Ascending aorta (tissue), 2 donors: ENCODE data around the gene SRRD. TPM values are rescaled to one million over a fixed set of nuclear protein-coding genes. Genes with fewer than 3 reads are reported as not detected.
"Not testable (repeated sequence)": the region's sequence is repeated elsewhere in the genome, so short reads cannot be mapped to it uniquely, and the experiment has no call there.

ENCODE experiments used
- DNase-seq, 2 donors: peaks; one replicate each; pipeline ENCODE4 v3.0.0-alpha.2; 2019; ENCODE audit warnings: low spot score in 2 of 2
- H3K27ac ChIP-seq, 2 donors: fragments of 200-600 bp; sonication (generic); one replicate each; pipeline ENCODE4 v1.5.1; 2016 to 2017; ENCODE audit warnings: mild to moderate bottlenecking in 1 of 2
- H3K27me3 ChIP-seq: fragments of 200-600 bp; sonication (generic); one replicate; pipeline ENCODE4 v1.5.1; 2017
- H3K36me3 ChIP-seq, 2 donors: fragments of 200-600 bp; sonication (generic); one replicate each; pipeline ENCODE4 v1.5.1; 2016
- H3K4me1 ChIP-seq, 2 donors: fragments of 200-600 bp; sonication (generic); one replicate each; pipeline ENCODE4 v1.5.1; 2016 to 2017; ENCODE audit warnings: mild to moderate bottlenecking in 1 of 2
- H3K4me3 ChIP-seq, 2 donors: fragments of 200-600 bp; sonication (generic); one replicate each; pipeline ENCODE4 v1.5.1; 2016 to 2017; ENCODE audit warnings: mild to moderate bottlenecking in 1 of 2
- H3K9me3 ChIP-seq, 2 donors: fragments of 200-600 bp; sonication (generic); one replicate each; pipeline ENCODE4 v1.5.1; 2016
- intact Hi-C: fragments of 100-400 bp; cut with DNase I; formaldehyde crosslinking; loops from one replicate; pipeline ENCODE4 v1.15.1; 2023
- total RNA-seq: library from RNA; depleted of rRNA; stranded (reverse); fragments of >200 nt; gene quantifications from one replicate; pipeline ENCODE4 v1.1.0, GENCODE V29; 2016
- TF ChIP-seq, protein P1 (sequence below), 3 experiments: fragments of 200-600 bp in 2 of 3; fragments of 450-650 bp in 1 of 3; sonication (generic) in 2 of 3; IDR thresholded peaks; one replicate each; pipeline ENCODE4 v1.5.1; 2016 to 2019; ENCODE audit warnings: antibody characterized with exemption in 3 of 3, mild to moderate bottlenecking in 1 of 3, moderate library complexity in 1 of 3

Gene SRRD, protein sequence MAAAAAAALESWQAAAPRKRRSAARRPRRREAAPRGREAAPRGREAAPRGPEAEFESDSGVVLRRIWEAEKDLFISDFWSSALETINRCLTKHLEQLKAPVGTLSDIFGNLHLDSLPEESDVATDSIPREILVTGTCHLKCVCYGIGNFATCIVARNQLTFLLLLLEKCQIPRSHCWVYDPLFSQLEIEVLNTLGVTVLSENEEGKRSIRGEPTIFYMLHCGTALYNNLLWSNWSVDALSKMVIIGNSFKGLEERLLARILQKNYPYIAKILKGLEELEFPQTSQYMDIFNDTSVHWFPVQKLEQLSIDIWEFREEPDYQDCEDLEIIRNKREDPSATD
- total RNA-seq: 85.6 TPM

DNA sequence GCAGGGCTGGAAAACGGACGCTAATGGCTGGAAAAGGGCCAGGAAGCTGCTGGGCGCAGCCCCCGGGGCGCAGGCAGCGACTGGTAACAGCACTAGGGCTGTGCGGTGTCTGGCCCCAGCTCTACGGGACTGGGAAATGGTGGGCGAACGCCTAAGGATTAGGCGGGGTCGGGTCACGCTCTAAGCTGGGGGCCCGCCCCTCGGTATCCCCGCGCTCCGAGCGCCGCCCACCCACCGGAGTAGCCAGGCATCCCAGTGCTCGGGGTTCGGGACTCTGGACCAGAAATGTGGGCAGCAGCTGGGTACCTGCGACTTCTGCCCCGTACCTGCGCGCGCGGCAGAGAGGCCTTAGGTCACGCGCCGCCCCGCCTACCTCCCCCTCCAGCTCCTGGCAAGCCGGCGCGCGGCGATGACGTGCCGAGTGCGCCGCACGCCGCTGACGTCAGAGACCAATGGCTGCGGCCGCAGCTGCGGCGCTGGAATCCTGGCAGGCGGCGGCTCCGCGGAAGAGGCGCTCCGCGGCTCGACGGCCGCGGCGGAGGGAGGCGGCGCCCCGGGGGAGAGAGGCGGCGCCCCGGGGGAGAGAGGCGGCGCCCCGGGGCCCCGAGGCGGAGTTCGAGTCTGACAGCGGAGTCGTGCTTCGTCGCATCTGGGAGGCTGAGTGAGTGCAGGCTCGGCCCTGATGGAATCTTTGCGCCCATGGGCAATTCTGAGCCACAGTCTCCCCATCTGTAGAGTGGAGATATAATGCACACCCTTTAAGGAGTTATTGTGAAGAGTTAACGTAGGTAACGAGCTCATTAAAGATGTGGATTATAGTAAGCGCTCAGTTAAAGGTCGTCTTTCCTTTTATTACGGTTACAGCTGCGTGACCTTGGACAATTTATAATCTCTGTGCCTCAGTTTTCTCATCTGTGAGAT, at the start of gene SRRD, which contains the start of gene HPS4:
Gene SRRD (plus strand): TSS at position 439 of the 921 bp plus-strand sequence. CDS start 14 bp downstream, at position 453.
Gene HPS4 (minus strand): TSS at position 345 of the 921 bp plus-strand sequence. CDS start 2,021 bp downstream, outside the sequence.
- Histone ChIP-seq H3K4me3 (peak within 1 kb of the TSS; percentile 90 to 99), H3K36me3 (peaks cover 7 to 17% of the 10 kb centered on the region in 2 donors), H3K9me3 (no peaks in the 10 kb centered on the region), H3K27ac (peak within 1 kb of the TSS; percentile 95 to 96), H3K4me1 (peaks cover 6 to 16% of the 10 kb centered on the region in 2 donors), H3K27me3 (no peaks in the 10 kb centered on the region)
- TF ChIP-seq, protein P1, sequence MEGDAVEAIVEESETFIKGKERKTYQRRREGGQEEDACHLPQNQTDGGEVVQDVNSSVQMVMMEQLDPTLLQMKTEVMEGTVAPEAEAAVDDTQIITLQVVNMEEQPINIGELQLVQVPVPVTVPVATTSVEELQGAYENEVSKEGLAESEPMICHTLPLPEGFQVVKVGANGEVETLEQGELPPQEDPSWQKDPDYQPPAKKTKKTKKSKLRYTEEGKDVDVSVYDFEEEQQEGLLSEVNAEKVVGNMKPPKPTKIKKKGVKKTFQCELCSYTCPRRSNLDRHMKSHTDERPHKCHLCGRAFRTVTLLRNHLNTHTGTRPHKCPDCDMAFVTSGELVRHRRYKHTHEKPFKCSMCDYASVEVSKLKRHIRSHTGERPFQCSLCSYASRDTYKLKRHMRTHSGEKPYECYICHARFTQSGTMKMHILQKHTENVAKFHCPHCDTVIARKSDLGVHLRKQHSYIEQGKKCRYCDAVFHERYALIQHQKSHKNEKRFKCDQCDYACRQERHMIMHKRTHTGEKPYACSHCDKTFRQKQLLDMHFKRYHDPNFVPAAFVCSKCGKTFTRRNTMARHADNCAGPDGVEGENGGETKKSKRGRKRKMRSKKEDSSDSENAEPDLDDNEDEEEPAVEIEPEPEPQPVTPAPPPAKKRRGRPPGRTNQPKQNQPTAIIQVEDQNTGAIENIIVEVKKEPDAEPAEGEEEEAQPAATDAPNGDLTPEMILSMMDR (IDR thresholded peaks at IDR 0.05): no peak
- intact Hi-C loops: loop anchor here (1.0 kb wide), 2 partner anchors 29 to 107 kb away; partner anchors contain the start of genes TFIP11 and TPST2
- peak; percentile 45 to 94 for DNase-seq

DNA sequence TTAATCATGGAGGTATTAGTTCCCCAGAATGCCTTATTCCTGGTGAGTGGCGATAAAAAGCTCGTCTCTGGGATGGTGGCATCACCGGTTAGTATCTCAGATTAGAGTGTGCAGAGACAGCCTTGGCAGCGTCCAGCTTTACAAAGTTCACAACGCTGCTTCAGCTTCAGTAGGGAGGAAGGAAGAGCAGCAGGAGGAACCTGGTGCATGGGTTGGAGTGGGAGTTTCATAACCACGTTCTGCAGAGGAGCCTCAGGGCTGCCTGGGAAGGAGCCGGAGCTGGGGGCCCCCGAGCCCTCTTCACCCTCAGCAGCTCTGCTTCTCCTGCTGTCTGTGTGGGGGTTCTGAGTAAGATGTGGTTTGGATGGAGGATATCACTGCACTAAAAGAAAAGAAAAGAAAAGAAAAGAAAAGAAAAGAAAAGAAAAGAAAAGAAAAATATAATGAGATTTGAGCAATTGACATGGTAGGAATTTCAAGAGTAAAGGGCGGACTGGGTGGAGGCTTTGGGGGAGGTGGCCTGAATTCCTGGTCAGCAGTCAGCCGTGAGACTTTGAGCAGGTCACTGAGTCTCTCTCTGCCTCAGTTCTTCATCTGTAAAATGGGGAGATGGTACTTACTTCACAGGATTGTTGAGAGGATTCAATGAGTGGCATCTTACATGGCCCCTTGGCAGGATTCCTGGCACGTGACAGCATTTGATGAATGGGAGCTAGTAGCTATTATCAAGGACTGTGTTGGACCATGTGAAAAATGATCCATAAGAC, 48.2 kb upstream of the SRRD start:
- no peaks in the 10 kb centered on the region for H3K9me3 ChIP-seq
- H3K36me3 ChIP-seq: no peaks in the 10 kb centered on the region
- H3K4me1 ChIP-seq: no peaks in the 10 kb centered on the region
- H3K27ac ChIP-seq: no peak overlapping the region
- intact Hi-C loops: no loop called here
- DNase-seq: no peak
- H3K4me3 ChIP-seq: no peak overlapping the region
- TF ChIP-seq, protein P1 (IDR thresholded peaks at IDR 0.05): no peak
- H3K27me3 ChIP-seq: no peaks in the 10 kb centered on the region

DNA sequence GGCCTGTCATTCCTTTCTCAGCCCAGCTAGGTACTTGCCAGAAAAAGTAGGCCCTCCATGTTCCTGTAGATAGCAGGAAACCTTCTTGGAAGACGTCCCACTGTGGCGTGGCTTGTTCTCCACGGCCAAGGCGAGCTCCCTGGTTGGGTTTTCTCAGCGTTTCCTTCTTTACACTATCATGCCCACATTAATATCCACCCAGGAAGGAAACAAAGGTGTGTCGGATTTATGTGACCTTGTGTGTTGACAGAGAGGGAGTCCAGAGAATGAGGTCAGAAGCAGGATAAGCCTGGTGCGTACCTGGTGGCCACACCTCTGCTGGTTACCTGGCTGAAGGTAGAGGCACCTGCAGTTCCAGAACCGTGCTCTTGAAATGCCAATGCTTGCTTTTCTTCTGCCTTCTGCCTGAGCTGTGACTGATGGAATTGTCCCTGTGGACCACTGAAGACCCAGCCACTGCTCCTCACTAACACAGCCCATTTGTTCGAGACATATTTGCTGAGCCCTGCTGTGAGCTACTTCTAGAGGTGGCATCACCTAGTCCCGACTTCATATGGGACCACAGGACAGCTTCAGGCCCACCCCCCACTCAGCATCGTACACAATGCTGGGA, 46.7 kb upstream of the SRRD start:
- Histone ChIP-seq H3K4me3 (no peak overlapping the region), H3K4me1 (no peaks in the 10 kb centered on the region), H3K9me3 (no peaks in the 10 kb centered on the region), H3K36me3 (no peaks in the 10 kb centered on the region), H3K27ac (no peak overlapping the region), H3K27me3 (no peaks in the 10 kb centered on the region)
- intact Hi-C loops: no loop called here
- TF ChIP-seq, protein P1 (IDR thresholded peaks at IDR 0.05): no peak
- DNase-seq: no peak

DNA sequence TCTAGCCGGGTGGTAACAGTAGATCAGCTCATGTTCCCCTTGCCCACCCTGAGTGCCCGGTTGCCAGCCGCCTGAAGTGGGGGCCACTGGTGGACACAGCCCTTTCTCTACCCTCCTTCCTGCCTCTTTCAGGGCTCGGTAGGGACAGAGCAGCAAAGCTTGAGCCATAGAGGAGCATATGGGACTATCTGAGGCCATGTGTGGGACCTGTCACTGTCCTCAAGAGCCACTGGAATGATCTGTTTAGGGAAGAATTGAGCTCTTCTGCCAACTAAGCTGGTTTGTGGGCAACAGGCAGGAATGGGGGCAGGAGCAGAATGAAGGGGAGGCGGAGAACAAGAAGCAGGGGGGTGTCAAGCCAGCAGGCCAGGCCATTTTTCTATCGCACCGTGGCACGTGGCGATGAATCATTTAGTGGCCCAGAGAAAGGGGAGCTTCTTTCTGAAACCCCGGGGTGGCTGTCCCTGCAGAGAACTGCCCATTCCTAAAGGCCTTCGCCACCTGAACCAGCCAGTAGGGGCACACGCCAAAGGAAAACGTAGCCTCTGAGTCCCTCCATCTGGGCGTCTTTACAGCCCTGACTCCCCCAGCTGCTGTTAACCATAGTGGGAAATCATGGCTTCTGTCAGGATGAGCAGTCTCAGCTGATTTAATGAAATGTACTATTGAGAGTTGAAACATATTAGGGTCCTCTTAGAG, 45.8 kb upstream of the SRRD start:
- no peaks in the 10 kb centered on the region for H3K9me3 ChIP-seq
- intact Hi-C loops: no loop called here

DNA sequence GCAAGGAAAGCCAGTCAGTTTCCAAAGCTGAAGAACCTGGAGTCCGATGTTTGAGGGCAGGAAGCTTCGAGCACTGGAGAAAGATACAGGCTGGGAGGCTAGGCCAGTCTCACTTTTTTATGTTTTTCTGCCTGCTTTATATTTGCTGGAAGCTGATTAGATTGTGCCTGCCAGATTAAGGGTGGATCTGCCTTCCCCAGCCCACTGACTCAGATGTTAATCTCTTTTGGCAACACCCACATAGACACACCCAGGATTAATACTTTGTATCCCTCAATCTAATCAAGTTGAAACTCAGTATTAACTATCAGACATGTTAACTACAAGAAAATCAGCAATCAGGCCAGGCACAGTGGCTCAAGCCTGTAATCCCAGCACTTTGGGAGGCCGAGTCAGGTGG, 44.9 kb upstream of the SRRD start:
- H3K36me3 ChIP-seq, H3K27me3 ChIP-seq, H3K4me1 ChIP-seq, intact Hi-C loops, H3K4me3 ChIP-seq, H3K9me3 ChIP-seq, H3K27ac ChIP-seq, DNase-seq: not testable (repeated sequence)

More for the DNA sequence above, 45.8 kb upstream of the SRRD start:
- DNase-seq: no peak
- TF ChIP-seq, protein P1 (IDR thresholded peaks at IDR 0.05): no peak
- Histone ChIP-seq H3K4me3 (no peak overlapping the region), H3K27ac (no peak overlapping the region), H3K36me3 (no peaks in the 10 kb centered on the region), H3K4me1 (no peaks in the 10 kb centered on the region), H3K27me3 (no peaks in the 10 kb centered on the region)
